GM18499 (cell line): Measurements from ENCODE around the gene SIGLEC8.
"Not testable (repeated sequence)": the region's sequence is repeated elsewhere in the genome, so short reads cannot be mapped to it uniquely, and the experiment has no call there.

Experiments used
- ATAC-seq: cut with Tn5 transposase; IDR thresholded peaks from one replicate; pipeline ENCODE4 v1.9.1; 2021; ENCODE audit warnings: moderate number of reproducible peaks; ENCODE audit not compliant: insufficient read depth, unreplicated experiment

Gene SIGLEC8

DNA sequence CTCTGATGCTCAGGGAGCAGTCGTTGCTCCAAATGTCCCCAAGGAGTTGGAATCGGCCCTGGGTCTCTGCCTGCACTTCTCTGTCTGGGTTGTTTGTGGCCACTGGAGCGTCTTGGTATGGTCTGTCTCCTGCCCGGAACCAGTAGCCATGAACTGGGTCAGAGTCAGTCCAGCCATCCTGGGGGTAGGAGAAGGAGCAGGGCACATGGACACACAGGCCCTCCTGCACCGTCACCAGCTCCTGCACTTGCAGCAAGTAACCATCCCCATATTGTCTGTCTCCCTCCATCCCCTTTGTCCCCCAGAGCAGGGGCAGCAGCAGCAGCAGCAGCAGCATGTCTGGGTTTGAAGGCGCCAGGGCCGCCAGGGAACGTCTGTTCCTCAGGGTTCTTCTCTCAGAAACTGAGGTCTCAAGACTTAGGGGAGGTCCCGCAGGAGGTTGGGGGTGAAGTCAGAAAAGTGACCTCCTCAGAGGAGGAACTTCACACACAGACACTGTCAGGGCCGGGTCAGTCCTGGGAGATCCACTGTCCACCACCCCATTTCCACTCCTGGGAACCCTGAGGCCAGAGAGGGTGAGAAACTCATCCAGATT lies at the start of gene SIGLEC8:
SIGLEC8 (minus strand) TSS at position 404 of the 595 bp plus-strand sequence; CDS start at position 337, 67 bp downstream.
- ATAC-seq: no peak

DNA sequence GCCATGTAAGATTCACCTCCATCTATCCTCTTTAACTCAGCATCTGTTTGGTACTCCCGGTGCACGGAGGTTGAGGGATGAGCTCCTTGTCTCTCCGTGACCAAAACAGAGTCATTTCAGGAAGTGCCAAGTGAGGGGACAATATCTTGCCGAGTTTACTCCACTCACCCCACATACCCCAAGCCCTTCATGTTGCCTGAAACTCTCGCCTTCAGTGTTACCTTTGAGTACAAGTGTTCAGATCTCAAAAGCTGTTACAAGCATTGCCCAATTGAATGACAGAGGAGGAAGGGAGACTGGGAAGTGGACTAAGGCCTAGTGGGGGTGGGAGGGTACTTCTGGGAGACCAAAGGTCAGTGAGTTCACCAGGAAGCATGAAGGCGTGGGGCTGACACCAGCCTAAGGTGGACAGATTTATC lies 49.4 kb upstream of the SIGLEC8 start:
- ATAC-seq: no peak

GRCh38 chr19:51507192-51507591 lies 48.9 kb upstream of the SIGLEC8 start:
- no peak for ATAC-seq

GRCh38 chr19:51505904-51506303 lies 47.6 kb upstream of the SIGLEC8 start:
- ATAC-seq: no peak

DNA sequence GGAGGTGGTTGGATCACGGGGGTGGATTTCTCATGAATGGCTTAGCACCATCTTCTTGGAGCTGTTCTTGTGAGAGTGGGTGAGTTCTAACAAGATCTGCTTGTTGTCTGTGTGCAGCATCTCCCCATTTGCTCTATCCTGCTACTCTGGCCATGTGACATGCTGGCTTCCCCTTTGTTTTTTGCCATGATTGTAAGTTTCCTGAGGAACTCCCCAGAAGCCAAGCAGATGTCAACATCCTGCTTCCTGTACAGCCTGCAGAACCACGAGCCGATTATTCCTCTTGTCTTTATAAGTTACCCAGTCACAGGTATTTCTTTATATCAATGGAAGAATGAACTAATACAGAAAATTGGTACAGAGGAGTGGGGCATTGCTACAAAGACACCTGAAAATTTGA lies 45.6 kb upstream of the SIGLEC8 start:
- ATAC-seq: no peak

GRCh38 chr19:51503286-51503817 lies 45.1 kb upstream of the SIGLEC8 start:
- no peak for ATAC-seq

- ATAC-seq: no peak
These were observed 43.5 kb upstream of the SIGLEC8 start, which contains the start of gene SIGLEC12 for GRCh38 chr19:51501594-51502263. TSS of gene SIGLEC12 (minus strand) at chr19:51501800. CDS start at chr19:51501733, 67 bp downstream.

- ATAC-seq: not testable (repeated sequence)
These were observed 42.7 kb upstream of the SIGLEC8 start for GRCh38 chr19:51500931-51501330.

- ATAC-seq: no peak
These were observed 39.4 kb upstream of the SIGLEC8 start for GRCh38 chr19:51497666-51498065.

- no peak for ATAC-seq
These were observed 35.5 kb upstream of the SIGLEC8 start for GRCh38 chr19:51493776-51494175.

DNA sequence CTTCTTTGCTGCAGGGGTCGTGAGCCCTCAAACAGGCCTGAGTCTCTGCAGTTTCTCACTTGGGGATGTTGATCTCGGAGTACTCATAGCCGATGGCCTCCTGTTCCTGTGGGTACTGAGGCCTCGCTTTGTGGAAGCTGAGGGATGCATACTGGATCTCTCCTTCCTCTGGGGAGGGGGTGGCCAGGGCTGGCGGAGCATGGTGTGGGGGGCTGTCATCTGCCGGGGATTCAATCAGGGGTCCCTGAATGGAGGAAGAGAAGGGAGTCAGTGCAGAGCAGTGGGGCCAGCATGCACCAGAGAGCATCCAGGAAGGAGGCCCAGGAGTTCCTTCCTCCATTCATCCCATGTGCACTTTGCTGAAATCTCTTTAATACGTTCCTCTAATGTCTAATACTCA lies 33.3 kb upstream of the SIGLEC8 start:
- ATAC-seq: no peak

GRCh38 chr19:51490676-51491075 lies 32.4 kb upstream of the SIGLEC8 start:
- ATAC-seq: no peak

DNA sequence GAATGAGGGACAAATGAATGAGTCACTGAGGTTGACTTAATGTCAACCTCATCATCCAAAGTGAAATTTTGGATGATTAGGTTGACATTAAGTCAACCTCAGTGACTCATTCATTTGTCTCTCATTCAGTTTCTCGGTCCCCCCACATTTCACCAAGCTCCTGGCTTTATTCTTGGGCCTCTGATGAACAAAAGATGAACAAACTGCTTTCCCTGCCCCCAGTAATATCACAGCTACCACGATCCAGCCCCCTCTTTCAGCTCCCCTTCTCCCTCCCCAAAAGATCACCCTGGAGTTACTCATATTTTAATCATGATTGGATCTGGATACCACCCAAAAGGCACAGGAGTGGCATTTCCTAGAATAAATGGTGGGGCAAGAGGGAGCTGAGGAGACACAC lies 30.9 kb upstream of the SIGLEC8 start:
- no peak for ATAC-seq

DNA sequence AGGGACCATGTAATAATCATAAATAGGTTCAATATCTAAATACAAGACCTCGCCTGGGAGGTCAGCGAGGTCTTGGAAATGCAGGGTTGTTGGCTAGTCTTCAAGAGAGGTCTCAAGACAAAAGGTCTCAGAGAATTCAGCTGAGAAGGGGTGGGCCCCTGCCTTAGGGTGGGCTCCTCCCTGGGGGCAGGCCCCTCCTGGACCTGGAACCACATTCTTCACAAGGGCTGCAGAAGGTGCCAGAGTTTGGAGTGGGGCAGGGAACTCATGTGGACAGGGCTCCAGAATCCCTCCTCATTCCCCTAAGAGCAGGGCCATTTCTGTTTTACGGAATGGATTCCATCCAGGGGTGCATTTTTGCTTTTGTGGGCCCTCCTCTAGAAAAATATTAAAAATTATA lies 30.2 kb upstream of the SIGLEC8 start:
- no peak for ATAC-seq

GRCh38 chr19:51485960-51486660 lies 27.9 kb upstream of the SIGLEC8 start:
- no peak for ATAC-seq

DNA sequence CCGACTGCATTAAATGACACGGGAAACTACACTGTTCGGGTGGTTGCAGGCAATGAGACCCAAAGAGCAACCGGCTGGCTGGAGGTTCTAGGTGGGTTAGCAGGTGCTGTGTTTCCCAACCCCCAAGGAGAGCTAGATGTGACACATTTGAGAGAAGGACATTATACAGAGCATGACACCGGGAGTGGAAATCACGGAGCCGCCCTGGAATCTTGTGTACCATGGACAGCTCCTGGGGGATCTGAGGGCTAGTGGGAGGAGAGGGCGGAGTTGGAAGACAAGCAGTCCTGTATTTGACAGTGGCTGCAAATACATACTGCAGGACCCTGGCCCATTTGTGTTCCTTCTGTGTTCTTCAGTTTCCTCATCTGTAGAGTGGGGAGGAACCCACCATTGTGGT lies 22.3 kb upstream of the SIGLEC8 start:
- ATAC-seq: no peak

DNA sequence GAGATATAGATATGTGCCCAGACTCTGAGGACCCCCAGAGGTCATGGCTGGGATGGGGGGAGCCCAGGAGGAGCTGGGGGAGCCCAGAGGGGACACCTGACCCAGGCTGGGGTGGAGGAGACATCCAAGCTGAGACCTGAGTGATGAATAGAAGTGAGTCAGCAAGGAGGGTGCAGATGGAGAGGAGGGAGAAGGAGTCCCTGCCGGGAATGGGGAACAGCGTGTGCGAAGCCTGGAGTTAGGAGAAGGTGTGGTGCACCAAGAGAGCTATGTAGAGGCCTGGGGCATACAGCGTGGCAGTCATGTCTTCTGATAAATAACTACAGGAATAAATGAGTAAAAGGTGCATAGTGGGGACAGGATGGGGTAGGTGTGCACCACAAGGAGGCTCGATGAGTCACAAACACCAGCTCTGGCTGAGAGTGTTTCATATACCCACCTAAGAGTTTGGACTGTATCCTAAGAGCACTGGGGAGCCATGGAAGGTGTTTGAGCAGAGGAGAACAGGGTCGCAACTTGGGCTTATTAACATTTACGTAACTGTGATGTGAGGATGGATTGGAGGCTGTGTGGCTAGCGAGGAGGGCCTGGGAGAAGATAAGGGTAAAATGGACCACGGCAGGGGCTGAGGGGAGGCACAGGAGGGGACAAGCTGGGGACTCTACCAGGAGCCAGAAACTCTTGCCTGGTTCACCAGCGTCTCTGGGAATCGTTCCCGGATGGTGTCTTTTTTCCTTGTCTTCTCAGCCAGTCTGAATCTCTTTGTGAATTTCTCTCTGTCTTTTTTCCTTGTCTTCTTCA lies 21.5 kb upstream of the SIGLEC8 start:
- ATAC-seq: no peak

DNA sequence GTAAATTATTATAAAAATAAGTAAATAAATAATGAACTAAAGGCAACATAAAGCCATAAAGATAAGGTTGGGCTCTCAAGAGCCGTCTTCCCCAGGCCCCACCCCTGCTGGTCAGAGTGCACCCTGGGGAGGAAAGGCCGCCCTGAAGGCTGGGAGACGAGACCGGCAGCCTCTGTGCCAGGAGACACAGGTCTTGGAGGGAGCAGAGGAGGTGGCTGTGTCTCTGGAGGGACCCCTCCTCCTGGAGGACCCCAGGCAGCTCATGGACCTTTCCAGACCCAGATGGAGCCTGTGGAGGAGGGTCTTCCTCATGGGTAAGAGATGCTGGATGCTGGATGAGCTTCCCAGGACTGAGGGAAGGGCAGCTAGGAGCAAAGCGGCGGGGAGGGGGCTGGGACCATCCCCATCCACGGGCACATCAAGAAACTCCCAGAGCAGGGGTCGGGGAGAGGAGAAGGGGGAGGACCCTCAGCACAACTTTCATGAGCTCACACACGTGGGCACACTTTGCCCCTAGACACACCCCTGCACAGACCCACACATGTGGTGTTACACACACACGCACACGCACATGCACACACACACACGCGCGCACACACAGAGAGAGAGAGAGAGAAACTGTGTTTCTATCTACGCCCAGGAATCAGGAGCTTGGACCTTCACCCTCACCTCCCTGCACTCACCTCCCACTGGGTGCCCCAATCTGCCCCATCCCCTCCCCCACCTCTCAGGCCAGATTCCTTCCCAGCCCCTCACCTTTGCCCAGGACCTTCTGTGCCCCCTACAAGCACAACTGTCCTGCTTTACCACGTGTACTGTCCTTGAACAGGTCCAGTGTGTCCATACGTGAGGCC lies 20.4 kb upstream of the SIGLEC8 start, which contains the start of gene CEACAM18:
CEACAM18 (plus strand) TSS at position 159 of the 854 bp plus-strand sequence.
- ATAC-seq: no peak

GRCh38 chr19:51477344-51477743 lies 19.1 kb upstream of the SIGLEC8 start:
- ATAC-seq: no peak
